ENCODE results near the gene LARP7. TPM values are rescaled to one million over a fixed set of nuclear protein-coding genes. Genes with fewer than 3 reads are reported as not detected.

Gene LARP7
- total RNA-seq, 1 experiment from 2014 or later = 36.3 TPM

GRCh38 chr4:112706840-112707207 lies 69.9 kb downstream of the LARP7 start:
- POLR2A ChIA-PET = interaction anchor here (0.6 to 0.8 kb wide), 2 partner anchors 382 to 421 kb away, joined by 3 read pairs; partner anchors contain the start of gene TIFA
- TF ChIP-seq CTCF (IDR thresholded peaks at IDR 0.05; ENCODE audit: unreplicated experiment) = no peak
- Mint-ChIP-seq H3K4me1 (ENCODE audit: insufficient read depth, unreplicated experiment) (peaks cover 6% of the 10 kb centered on the region), H3K27me3 (ENCODE audit: insufficient read depth, unreplicated experiment) (peaks cover 32% of the 10 kb centered on the region), H3K9me3 (ENCODE audit: unreplicated experiment) (no peaks in the 10 kb centered on the region), H3K36me3 (ENCODE audit: insufficient read depth, unreplicated experiment) (no peaks in the 10 kb centered on the region), H3K4me3 (ENCODE audit: unreplicated experiment) (peak overlapping the region; percentile 62), H3K27ac (ENCODE audit: low read depth, unreplicated experiment) (no peak overlapping the region)
- no peak for DNase-seq (ENCODE audit: unreplicated experiment)
- CTCF ChIA-PET = interaction anchor here (0.6 kb wide), 1 partner anchor 45 kb away, joined by 3 read pairs; no protein-coding TSS in a partner anchor
- intact Hi-C loops (cut with micrococcal nuclease) = no loop called here
- BruUV-seq (replicated peaks) = no TSS peak

Small RNAs within 50 kb of the gene (microRNA-seq; reads per million reads assigned to microRNA genes)
- gene MIR302A = 7.0 reads per million, percentile 42 among the genes with 10 or more reads in this experiment
- 8.5 reads per million, percentile 45 among the genes with 10 or more reads in this experiment for gene MIR302B
- gene MIR302C = 1.3 reads per million, percentile 3 among the genes with 10 or more reads in this experiment
- gene MIR302D = 4.8 reads per million, percentile 34 among the genes with 10 or more reads in this experiment
- not detected for gene MIR367

Other genes starting within 250 kb of the LARP7 start
- not detected in 2 replicates for gene NEUROG2, start 121.0 kb upstream of the LARP7 start, total RNA-seq (2022)
- gene ZGRF1, start 234 bp upstream of the LARP7 start, total RNA-seq (2022) = 6.1 and 6.9 TPM in 2 replicates